ENCODE results near the gene DAP.

- TF ChIP-seq CTCF (IDR thresholded peaks at IDR 0.05) (no peak), POLR2A (IDR thresholded peaks at IDR 0.05) (no peak)
Measured at GRCh38 chr5:10737880-10738279, 23.2 kb downstream of the DAP start.

Data from adrenal gland (tissue), 5 donors.